ENCODE measurements around the gene OVOL2.

GRCh38 chr20:18055261-18055660, 2.5 kb downstream of the OVOL2 start:
- TF ChIP-seq CTCF (IDR thresholded peaks at IDR 0.05) = no peak
- TF ChIP-seq POLR2A (IDR thresholded peaks at IDR 0.05) = no peak

Data from uterus (tissue), 2 donors.